Epidermal melanocyte (primary cell): ENCODE data around the gene PPP6R2.
"Not testable (repeated sequence)": the region's sequence is repeated elsewhere in the genome, so short reads cannot be mapped to it uniquely, and the experiment has no call there.

ENCODE experiments used
- DNase-seq: peaks from one replicate; pipeline ENCODE4 v3.0.0; 2011; ENCODE audit warnings: low spot score; ENCODE audit not compliant: insufficient read length

Gene PPP6R2

GRCh38 chr22:50341977-50342650, 1.0 kb upstream of the PPP6R2 start:
- DNase-seq = peak; percentile 47

DNA sequence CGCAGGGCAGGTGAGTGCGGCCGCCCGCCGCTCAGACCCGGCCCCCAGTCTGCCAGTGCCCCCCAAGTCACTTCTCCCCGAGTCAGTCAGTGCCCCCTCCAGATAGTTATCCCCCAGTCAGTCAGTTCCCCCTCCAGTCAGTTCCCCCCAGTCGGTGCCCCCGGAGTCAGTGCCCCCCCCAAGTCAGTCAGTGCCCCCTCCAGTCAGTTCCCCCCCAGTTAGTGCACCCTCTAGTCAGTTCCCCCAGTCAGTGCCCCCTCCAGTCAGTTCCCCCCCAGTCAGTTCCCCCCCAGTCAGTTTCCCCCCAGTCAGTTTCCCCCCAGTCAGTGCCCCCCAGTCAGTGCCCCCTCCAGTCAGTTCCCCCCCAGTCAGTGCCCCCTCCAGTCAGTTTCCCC, 411 bp downstream of the PPP6R2 start:
- DNase-seq = no peak

DNA sequence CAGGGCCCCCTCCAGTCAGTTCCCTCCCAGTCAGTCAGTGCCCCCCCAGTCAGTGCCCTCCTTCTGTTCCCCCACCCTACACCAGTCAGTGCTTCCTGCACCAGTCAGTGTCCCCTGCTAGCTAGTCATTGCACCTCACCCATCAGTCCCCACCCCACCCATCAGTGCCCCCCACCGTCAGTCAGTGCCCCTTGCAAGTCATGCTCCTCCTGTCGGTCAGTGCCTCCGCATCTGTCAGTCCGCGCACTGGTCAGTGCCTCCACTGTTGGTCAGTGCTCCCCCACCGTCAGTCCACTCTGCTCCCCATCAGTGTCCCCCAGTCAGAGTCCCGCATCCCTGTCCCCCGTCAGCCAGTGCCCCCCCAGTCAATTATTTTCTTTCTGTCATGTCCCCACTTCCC, 3.3 kb downstream of the PPP6R2 start:
- no peak for DNase-seq

- DNase-seq = no peak
These were observed 4.0 kb downstream of the PPP6R2 start for GRCh38 chr22:50347157-50347556.

DNA sequence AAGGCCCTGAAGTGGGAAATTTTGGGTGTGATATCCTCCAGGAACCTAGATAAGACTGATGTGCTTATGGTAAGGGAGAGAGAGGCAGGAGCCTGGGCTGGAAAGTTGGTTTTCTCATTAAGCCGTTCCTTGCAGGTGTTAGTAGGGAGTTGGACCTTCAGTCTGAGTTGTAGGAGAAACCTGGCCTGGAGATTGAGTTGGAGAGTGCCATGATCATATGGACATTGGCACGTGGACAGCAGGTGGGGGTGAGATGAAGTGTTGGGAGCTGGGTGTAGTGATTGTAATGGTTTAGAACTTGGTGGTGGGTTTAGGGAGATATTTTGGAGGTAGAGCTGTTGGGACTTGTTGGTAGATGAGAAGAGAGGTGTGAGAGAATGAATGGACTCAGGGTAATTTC, 4.9 kb downstream of the PPP6R2 start:
- no peak for DNase-seq

DNA sequence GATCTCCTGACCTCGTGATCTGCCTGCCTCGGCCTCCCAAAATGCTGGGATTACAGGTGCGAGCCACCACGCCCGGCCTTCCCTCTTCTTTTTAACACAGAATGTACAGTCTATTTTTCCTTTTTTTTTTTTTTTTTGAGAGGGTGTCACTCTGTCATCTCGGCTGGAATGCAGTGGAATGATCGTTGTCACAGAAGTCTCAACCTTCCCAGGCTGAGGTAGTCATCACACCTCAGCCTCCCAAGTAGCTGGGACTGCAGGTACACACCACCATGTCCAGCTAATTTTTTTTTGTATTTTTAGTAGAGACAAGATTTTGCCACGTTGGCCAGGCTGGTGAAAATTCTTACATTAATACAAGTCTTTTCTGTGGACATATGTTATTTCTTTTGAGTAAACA, 13.1 kb downstream of the PPP6R2 start:
- DNase-seq = no peak

DNA sequence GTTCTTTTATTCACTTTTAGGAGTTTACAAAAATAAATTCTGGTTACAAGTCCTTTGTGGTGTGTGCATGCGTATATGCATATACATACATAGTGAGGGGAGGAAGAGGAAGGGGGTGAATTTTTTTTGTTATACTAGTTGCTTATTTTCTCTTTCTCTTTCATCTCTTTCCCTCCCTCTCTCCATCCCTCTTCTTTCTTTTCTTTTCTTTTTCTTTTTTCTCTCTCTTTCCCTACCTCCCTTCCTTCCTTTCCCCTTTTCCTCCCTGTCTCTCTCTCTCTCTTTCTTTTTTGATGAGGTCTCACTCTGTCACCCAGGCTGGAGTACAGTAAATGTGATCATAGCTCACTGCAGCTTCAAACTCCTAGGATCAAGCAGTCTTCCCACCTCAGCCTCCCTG, 14.1 kb downstream of the PPP6R2 start:
- no peak for DNase-seq

GRCh38 chr22:50357756-50358155, 14.6 kb downstream of the PPP6R2 start:
- DNase-seq = no peak

- no peak for DNase-seq
These were observed 17.5 kb downstream of the PPP6R2 start for GRCh38 chr22:50360578-50360977.

GRCh38 chr22:50361222-50361621, 18.1 kb downstream of the PPP6R2 start:
- no peak for DNase-seq

DNA sequence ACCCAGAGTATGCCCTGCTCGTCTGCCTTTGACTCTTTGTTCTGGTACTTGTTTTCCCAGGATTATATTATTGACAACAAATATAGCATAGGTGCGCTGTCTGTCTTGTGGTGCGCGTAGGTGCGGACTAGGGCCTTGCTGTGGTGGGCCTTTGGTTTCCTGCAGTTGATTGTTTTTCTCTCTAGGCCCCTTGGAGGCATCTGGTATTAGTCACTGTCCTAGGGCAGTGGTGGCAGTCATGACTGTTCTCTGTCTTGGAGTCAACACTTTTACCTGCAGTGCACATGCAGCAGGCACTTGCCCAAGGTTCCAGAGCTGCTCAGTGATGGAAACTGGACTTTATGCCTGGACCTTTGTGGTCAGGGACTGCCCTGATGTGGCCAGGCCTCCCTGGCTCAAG, 18.6 kb downstream of the PPP6R2 start:
- no peak for DNase-seq

- DNase-seq = no peak
These were observed 20.2 kb downstream of the PPP6R2 start for GRCh38 chr22:50363166-50363802.

DNA sequence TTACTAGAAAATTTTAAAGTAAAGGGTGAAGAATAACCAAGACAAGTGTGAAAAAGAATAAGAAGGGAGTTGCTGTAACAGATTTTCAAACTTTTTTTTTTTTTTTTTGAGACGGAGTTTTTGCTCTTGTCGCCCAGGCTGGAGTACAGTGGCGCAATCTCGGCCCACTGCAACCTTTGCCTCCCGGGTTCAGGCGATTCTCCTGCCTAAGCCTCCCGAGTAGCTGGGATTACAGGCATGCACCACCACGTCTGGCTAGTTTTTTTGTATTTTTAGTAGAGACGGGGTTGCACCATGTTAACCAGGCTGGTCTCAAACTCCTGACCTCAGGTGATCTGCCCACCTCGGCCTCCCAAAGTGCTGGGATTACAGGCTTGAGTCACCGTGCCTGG, 20.7 kb downstream of the PPP6R2 start:
- not testable (repeated sequence) for DNase-seq

GRCh38 chr22:50367778-50368500, 24.8 kb downstream of the PPP6R2 start:
- no peak for DNase-seq

- DNase-seq = no peak
These were observed 28.0 kb downstream of the PPP6R2 start for GRCh38 chr22:50371101-50371648.

DNA sequence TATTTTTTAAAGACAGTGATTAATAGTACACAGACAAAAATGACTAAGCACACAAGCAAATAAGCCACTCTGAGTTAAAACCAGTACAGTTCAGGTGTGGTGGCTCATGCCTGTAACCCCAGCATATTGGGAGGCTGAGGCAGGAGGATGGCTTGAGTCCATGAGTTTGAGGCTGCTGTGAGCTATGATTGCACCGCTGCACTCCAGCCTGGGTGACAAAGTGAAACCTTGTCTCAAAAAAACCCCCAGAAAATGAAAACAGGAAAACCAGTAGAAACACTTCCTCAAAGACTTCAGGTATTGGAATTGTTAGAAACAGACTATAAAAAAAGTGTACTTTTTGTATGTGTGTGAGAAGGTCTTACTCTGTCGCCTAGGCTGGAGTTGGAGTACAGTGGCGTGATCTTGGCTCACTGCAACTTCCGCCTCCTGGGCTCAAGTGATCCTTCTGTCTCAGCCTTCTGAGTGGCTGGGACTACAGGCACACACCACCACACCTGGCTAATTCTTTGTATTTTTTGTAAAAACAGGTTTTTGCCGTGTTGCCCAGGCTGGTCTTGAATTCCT, 33.0 kb downstream of the PPP6R2 start:
- DNase-seq = no peak

DNA sequence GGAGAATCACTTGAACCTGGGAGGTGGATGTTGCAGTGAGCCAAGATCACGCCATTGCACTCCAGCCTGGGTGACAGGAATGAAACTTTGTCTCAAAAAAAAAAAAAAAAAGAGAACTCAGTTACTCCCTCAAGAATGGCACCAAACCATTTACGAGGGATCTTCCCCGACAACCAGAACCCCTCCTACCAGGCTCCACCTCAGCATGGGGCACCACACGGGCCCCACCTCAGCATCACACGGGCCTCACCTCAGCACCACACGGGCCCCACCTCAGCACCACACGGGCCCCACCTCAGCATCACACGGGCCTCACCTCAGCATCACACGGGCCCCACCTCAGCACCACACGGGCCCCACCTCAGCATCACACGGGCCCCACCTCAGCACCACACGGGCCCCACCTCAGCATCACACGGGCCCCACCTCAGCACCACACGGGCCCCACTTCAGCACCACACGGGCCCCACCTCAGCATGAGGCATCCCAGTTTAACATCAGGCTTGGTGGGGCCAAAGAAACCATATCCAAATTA, 38.0 kb downstream of the PPP6R2 start:
- DNase-seq = not testable (repeated sequence)

- no peak for DNase-seq
These were observed 53.7 kb downstream of the PPP6R2 start for GRCh38 chr22:50396751-50397370.

DNA sequence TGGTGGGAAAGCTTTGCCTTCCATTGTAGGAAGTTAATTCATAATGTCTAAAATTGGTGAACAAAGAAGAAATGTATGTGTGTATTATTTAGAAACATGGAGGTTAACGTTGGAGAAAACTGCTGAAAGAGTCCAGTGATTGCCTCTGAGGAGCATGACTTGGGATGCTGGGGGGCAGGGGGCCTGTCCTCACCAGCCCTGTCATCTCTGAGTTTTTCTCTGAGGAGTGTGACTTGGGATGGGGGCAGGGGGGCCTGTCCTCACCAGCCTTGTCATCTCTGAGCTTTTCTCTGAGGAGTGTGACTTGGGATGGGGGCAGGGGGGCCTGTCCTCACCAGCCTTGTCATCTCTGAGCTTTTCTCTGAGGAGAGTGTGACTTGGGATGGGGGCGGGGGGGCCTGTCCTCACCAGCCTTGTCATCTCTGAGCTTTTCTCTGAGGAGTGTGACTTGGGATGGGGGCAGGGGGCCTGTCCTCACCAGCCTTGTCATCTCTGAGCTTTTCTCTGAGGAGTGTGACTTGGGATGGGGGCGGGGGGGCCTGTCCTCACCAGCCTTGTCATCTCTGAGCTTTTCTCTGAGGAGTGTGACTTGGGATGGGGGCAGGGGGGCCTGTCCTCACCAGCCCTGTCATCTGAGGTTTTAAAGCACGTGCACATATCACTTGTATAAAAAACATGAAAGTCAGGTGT, 54.4 kb downstream of the PPP6R2 start:
- not testable (repeated sequence) for DNase-seq

- DNase-seq = no peak
These were observed 55.9 kb downstream of the PPP6R2 start for GRCh38 chr22:50398831-50399648.
